SU-DHL-6 (cell line): ENCODE measurements around the gene AVPR2.

Source experiments
- CTCF ChIP-seq: fragments of 200-600 bp; sonication (generic); IDR thresholded peaks from one replicate; pipeline ENCODE4 v1.5.1; 2017; ENCODE audit warnings: antibody characterized with exemption, mild to moderate bottlenecking, low read length, moderate library complexity; ENCODE audit not compliant: insufficient read depth, poor library complexity, severe bottlenecking
- EZH2phosphoT487 ChIP-seq: fragments of 200-600 bp; sonication (generic), shearing (Covaris generic); conservative IDR thresholded peaks from 2 replicates; pipeline ENCODE4 v1.6.1; 2018; ENCODE audit warnings: mild to moderate bottlenecking, antibody characterized with exemption, low read length, moderate library complexity, mixed read lengths

- TF ChIP-seq CTCF (no peak), EZH2phosphoT487 (no peak)
These were observed 3.9 kb downstream of the AVPR2 start for GRCh38 chrX:153908219-153908860.
